ENCODE measurements around the gene KIF2C.

- no peak for TF ChIP-seq EZH2 (IDR thresholded peaks at IDR 0.05; ENCODE audit: borderline replicate concordance, low read length)
- TF ChIP-seq CTCF (conservative IDR thresholded peaks at IDR 0.05 in 1 of 2, IDR thresholded peaks at IDR 0.05 in 1 of 2; ENCODE audit: extremely low read depth in 1 of 2, insufficient read depth in 1 of 2, low read depth in 1 of 2, low read length in 2 of 2): no peak
Measured at GRCh38 chr1:44717156-44717555, 22.5 kb upstream of the KIF2C start.
